ENCODE measurements around the gene SLC29A2. TPM values are rescaled to one million over a fixed set of nuclear protein-coding genes. Genes with fewer than 3 reads are reported as not detected.
"Not testable (repeated sequence)": the region's sequence is repeated elsewhere in the genome, so short reads cannot be mapped to it uniquely, and the experiment has no call there.

SLC29A2 gene
- total RNA-seq, 4 donors from 2014 or later, result 7.5 to 32.4 (median 14.4) TPM

GRCh38 chr11:66323684-66324083 is 47.9 kb downstream of the SLC29A2 start:
- in situ Hi-C loops (cut with MboI; ENCODE audit: low pct_ligation_motif_present in 1 of 4, low pct_unique_long_range_greater_than_20kb in 1 of 4, low sequenced_read_pairs in 3 of 4), result no loop called here

GRCh38 chr11:66322732-66323427 is 48.7 kb downstream of the SLC29A2 start:
- intact Hi-C loops (cut with DNase I; ENCODE audit: low total_unique reads), result no loop called here

More at GRCh38 chr11:66323684-66324083, 47.9 kb downstream of the SLC29A2 start:
- Histone ChIP-seq H3K4me3 (no peak overlapping the region), H3K27ac (no peak overlapping the region), H3K27me3 (no peaks in the 10 kb centered on the region), H3K9me3 (no peaks in the 10 kb centered on the region), H3K4me1 (peaks cover 14 to 25% (median 23%) of the 10 kb centered on the region in 4 donors), H3K36me3 (no peaks in the 10 kb centered on the region)
- no peak for DNase-seq
- no peak for TF ChIP-seq EP300 (IDR thresholded peaks at IDR 0.05; ENCODE audit: low read depth)
- no peak for TF ChIP-seq POLR2AphosphoS5 (IDR thresholded peaks at IDR 0.05)
- no peak for TF ChIP-seq CTCF (IDR thresholded peaks at IDR 0.05)
- no peak for TF ChIP-seq POLR2A (IDR thresholded peaks at IDR 0.05)
- intact Hi-C loops (cut with DNase I; ENCODE audit: low total_unique reads), result no loop called here
- 55 to 100% methylated on average over 1 of the region's 1 CpG for WGBS, 2 donors (ENCODE audit: low coverage in 1 of 2)

GRCh38 chr11:66321606-66322005 is 50.0 kb downstream of the SLC29A2 start:
- no peaks in the 10 kb centered on the region for H3K36me3 ChIP-seq
- intact Hi-C loops (cut with DNase I; ENCODE audit: low total_unique reads) (no loop called here), in situ Hi-C loops (cut with MboI; ENCODE audit: low pct_ligation_motif_present in 1 of 4, low pct_unique_long_range_greater_than_20kb in 1 of 4, low sequenced_read_pairs in 3 of 4) (no loop called here)
- no peak overlapping the region for H3K27ac ChIP-seq
- no peaks in the 10 kb centered on the region for H3K27me3 ChIP-seq
- DNase-seq, result no peak
- no peaks in the 10 kb centered on the region for H3K9me3 ChIP-seq
- 87% methylated on average over 4 of the region's 4 CpGs; no CpG with 5 or more reads in 1 of the 2 donors for whole genome bisulfite sequencing, 2 donors (ENCODE audit: low coverage in 1 of 2)
- peaks cover 14 to 29% (median 23%) of the 10 kb centered on the region in 4 donors for H3K4me1 ChIP-seq
- no peak overlapping the region for H3K4me3 ChIP-seq
- no peak for TF ChIP-seq CTCF (IDR thresholded peaks at IDR 0.05)
- TF ChIP-seq EP300 (IDR thresholded peaks at IDR 0.05; ENCODE audit: low read depth), result no peak
- no peak for TF ChIP-seq POLR2AphosphoS5 (IDR thresholded peaks at IDR 0.05)
- TF ChIP-seq POLR2A (IDR thresholded peaks at IDR 0.05), result no peak

More at GRCh38 chr11:66322732-66323427, 48.7 kb downstream of the SLC29A2 start:
- H3K9me3 ChIP-seq, result no peaks in the 10 kb centered on the region
- no peak overlapping the region for H3K4me3 ChIP-seq
- no peak for TF ChIP-seq POLR2AphosphoS5 (IDR thresholded peaks at IDR 0.05)
- TF ChIP-seq CTCF (IDR thresholded peaks at IDR 0.05), result no peak
- TF ChIP-seq POLR2A (IDR thresholded peaks at IDR 0.05), result no peak
- TF ChIP-seq EP300 (IDR thresholded peaks at IDR 0.05; ENCODE audit: low read depth), result no peak
- H3K27ac ChIP-seq, result no peak overlapping the region
- no peaks in the 10 kb centered on the region for H3K27me3 ChIP-seq
- in situ Hi-C loops (cut with MboI; ENCODE audit: low pct_ligation_motif_present in 1 of 4, low pct_unique_long_range_greater_than_20kb in 1 of 4, low sequenced_read_pairs in 3 of 4), result no loop called here
- no peaks in the 10 kb centered on the region for H3K36me3 ChIP-seq
- DNase-seq, result no peak
- WGBS, 2 donors (ENCODE audit: low coverage in 1 of 2), result 87 to 90% methylated on average over 2 to 11 of the region's 11 CpGs
- peaks cover 13 to 25% (median 23%) of the 10 kb centered on the region in 4 donors for H3K4me1 ChIP-seq

- H3K4me3 ChIP-seq; H3K27ac ChIP-seq; H3K27me3 ChIP-seq; DNase-seq; H3K9me3 ChIP-seq; in situ Hi-C loops (cut with MboI; ENCODE audit: low pct_ligation_motif_present in 1 of 4, low pct_unique_long_range_greater_than_20kb in 1 of 4, low sequenced_read_pairs in 3 of 4); H3K36me3 ChIP-seq; intact Hi-C loops (cut with DNase I; ENCODE audit: low total_unique reads): not testable (repeated sequence)
- WGBS, 2 donors (ENCODE audit: low coverage in 1 of 2), result 87 to 90% methylated on average over 4 to 6 of the region's 6 CpGs
- peaks cover 8 to 30% (median 20%) of the 10 kb centered on the region in 4 donors for H3K4me1 ChIP-seq
Observed at GRCh38 chr11:66320748-66321147, 50.8 kb downstream of the SLC29A2 start.

- WGBS, 2 donors (ENCODE audit: low coverage in 1 of 2), result 80 to 89% methylated on average over 1 to 2 of the region's 2 CpGs
- H3K27ac ChIP-seq; in situ Hi-C loops (cut with MboI; ENCODE audit: low pct_ligation_motif_present in 1 of 4, low pct_unique_long_range_greater_than_20kb in 1 of 4, low sequenced_read_pairs in 3 of 4); H3K36me3 ChIP-seq; intact Hi-C loops (cut with DNase I; ENCODE audit: low total_unique reads); H3K27me3 ChIP-seq; H3K4me3 ChIP-seq; DNase-seq; H3K9me3 ChIP-seq: not testable (repeated sequence)
- peaks cover 8 to 30% (median 20%) of the 10 kb centered on the region in 4 donors for H3K4me1 ChIP-seq
Observed at GRCh38 chr11:66320289-66320688, 51.3 kb downstream of the SLC29A2 start.

Measured in transverse colon (tissue), 4 donors.